ENCODE measurements around the gene NR6A1. TPM values are rescaled to one million over a fixed set of nuclear protein-coding genes. Genes with fewer than 3 reads are reported as not detected.

The NR6A1 gene
- total RNA-seq, 2 experiments from 2014 or later, result not detected

- no peaks in the 10 kb centered on the region for H3K4me1 Mint-ChIP-seq (ENCODE audit: low read depth)
- Histone ChIP-seq H3K36me3 (ENCODE audit: insufficient read depth, low read length) (no peaks in the 10 kb centered on the region), H3K4me3 (ENCODE audit: low read length) (no peak overlapping the region), H3K4me1 (ENCODE audit: insufficient read depth, low read length) (no peaks in the 10 kb centered on the region), H3K9me3 (ENCODE audit: control insufficient read depth in 1 of 2, insufficient read depth in 1 of 2, low read length in 2 of 2) (peaks cover 0 to 6% of the 10 kb centered on the region in 2 experiments), H3K27me3 (ENCODE audit: control insufficient read depth in 1 of 2, insufficient read depth in 2 of 2, low read length in 2 of 2) (peaks cover 13 to 29% of the 10 kb centered on the region in 2 experiments), H3K27ac (ENCODE audit: low read depth in 1 of 2, low read length in 2 of 2) (no peak overlapping the region)
- ATAC-seq (ENCODE audit: poor library complexity) (no peak), DNase-seq (no peak)
- no peaks in the 10 kb centered on the region for H3K36me3 Mint-ChIP-seq (ENCODE audit: low read depth)
- H3K9me3 Mint-ChIP-seq, result no peaks in the 10 kb centered on the region
- ChIA-PET CTCF (no interaction called here), POLR2A (no interaction called here)
- intact Hi-C loops (cut with DNase I, micrococcal nuclease), result no loop called here
- H3K27me3 Mint-ChIP-seq, result peaks cover 35% of the 10 kb centered on the region
- no peak for TF ChIP-seq CTCF (IDR thresholded peaks at IDR 0.05)
- H3K4me3 Mint-ChIP-seq, result no peak overlapping the region
- H3K27ac Mint-ChIP-seq, result no peak overlapping the region
Measured at GRCh38 chr9:124477211-124477647, 293.9 kb downstream of the NR6A1 start.

GRCh38 chr9:124475868-124476690 lies 295.0 kb downstream of the NR6A1 start:
- H3K27me3 ChIP-seq (ENCODE audit: control insufficient read depth in 1 of 2, insufficient read depth in 2 of 2, low read length in 2 of 2), result peaks cover 13 to 29% of the 10 kb centered on the region in 2 experiments
- CTCF ChIA-PET, result no interaction called here

GRCh38 chr9:124475158-124475867 lies 295.8 kb downstream of the NR6A1 start:
- H3K27ac ChIP-seq (ENCODE audit: low read depth in 1 of 2, low read length in 2 of 2), result no peak overlapping the region
- TF ChIP-seq CTCF (IDR thresholded peaks at IDR 0.05), result no peak
- Mint-ChIP-seq H3K27ac (no peak overlapping the region), H3K9me3 (no peaks in the 10 kb centered on the region), H3K36me3 (ENCODE audit: low read depth) (no peaks in the 10 kb centered on the region), H3K27me3 (peaks cover 33% of the 10 kb centered on the region), H3K4me3 (no peak overlapping the region), H3K4me1 (ENCODE audit: low read depth) (no peaks in the 10 kb centered on the region)
- H3K27me3 ChIP-seq (ENCODE audit: control insufficient read depth in 1 of 2, insufficient read depth in 2 of 2, low read length in 2 of 2), result peaks cover 13 to 29% of the 10 kb centered on the region in 2 experiments
- H3K4me3 ChIP-seq (ENCODE audit: low read length), result no peak overlapping the region
- no peaks in the 10 kb centered on the region for H3K4me1 ChIP-seq (ENCODE audit: insufficient read depth, low read length)
- POLR2A ChIA-PET, result no interaction called here
- CTCF ChIA-PET, result no interaction called here
- no peak for ATAC-seq (ENCODE audit: poor library complexity)
- intact Hi-C loops (cut with DNase I, micrococcal nuclease), result no loop called here
- no peaks in the 10 kb centered on the region for H3K36me3 ChIP-seq (ENCODE audit: insufficient read depth, low read length)
- peaks cover 0 to 6% of the 10 kb centered on the region in 2 experiments for H3K9me3 ChIP-seq (ENCODE audit: control insufficient read depth in 1 of 2, insufficient read depth in 1 of 2, low read length in 2 of 2)
- no peak for DNase-seq

More at GRCh38 chr9:124475868-124476690, 295.0 kb downstream of the NR6A1 start:
- H3K9me3 Mint-ChIP-seq, result no peaks in the 10 kb centered on the region
- Histone ChIP-seq H3K4me1 (ENCODE audit: insufficient read depth, low read length) (no peaks in the 10 kb centered on the region), H3K4me3 (ENCODE audit: low read length) (no peak overlapping the region), H3K27ac (ENCODE audit: low read depth in 1 of 2, low read length in 2 of 2) (no peak overlapping the region), H3K36me3 (ENCODE audit: insufficient read depth, low read length) (no peaks in the 10 kb centered on the region), H3K9me3 (ENCODE audit: control insufficient read depth in 1 of 2, insufficient read depth in 1 of 2, low read length in 2 of 2) (peaks cover 0 to 6% of the 10 kb centered on the region in 2 experiments)
- H3K27me3 Mint-ChIP-seq, result peaks cover 35% of the 10 kb centered on the region
- H3K27ac Mint-ChIP-seq, result no peak overlapping the region
- no peaks in the 10 kb centered on the region for H3K36me3 Mint-ChIP-seq (ENCODE audit: low read depth)
- ATAC-seq (ENCODE audit: poor library complexity) (no peak), DNase-seq (no peak)
- no peak overlapping the region for H3K4me3 Mint-ChIP-seq
- POLR2A ChIA-PET, result no interaction called here
- no peak for TF ChIP-seq CTCF (IDR thresholded peaks at IDR 0.05)
- intact Hi-C loops (cut with DNase I, micrococcal nuclease), result no loop called here
- no peaks in the 10 kb centered on the region for H3K4me1 Mint-ChIP-seq (ENCODE audit: low read depth)
